DND-41 (cell line): ENCODE measurements around the gene CPNE5.

Experiments used
- ATAC-seq: fragments of 200-7000 bp; cut with Tn5 transposase; 3 replicates; pipeline ENCODE4 v1.9.1; 2021; ENCODE audit warnings: low read depth; ENCODE audit not compliant: insufficient read depth
- DNase-seq: peaks from one replicate; pipeline ENCODE4 v3.0.0-alpha.2; 2020
- H2AFZ ChIP-seq: 2 replicates; pipeline ENCODE4 v1.6.0; 2012; ENCODE audit warnings: low read depth, low read length
- H3K27ac ChIP-seq: 2 replicates; pipeline ENCODE4 v1.5.1; 2012; ENCODE audit warnings: low read length, inconsistent platforms
- H3K27me3 ChIP-seq: fragments of 200-600 bp; sonication (generic); 2 replicates; pipeline ENCODE4 v1.6.0; 2012; ENCODE audit warnings: low read length, mild to moderate bottlenecking, inconsistent platforms; ENCODE audit not compliant: insufficient read depth, poor library complexity
- H3K36me3 ChIP-seq: 2 replicates; pipeline ENCODE4 v1.5.1; 2012; ENCODE audit warnings: low read length, inconsistent platforms; ENCODE audit not compliant: insufficient read depth
- H3K4me1 ChIP-seq: 2 replicates; pipeline ENCODE4 v1.5.1; 2012; ENCODE audit warnings: mild to moderate bottlenecking, low read length; ENCODE audit not compliant: insufficient read depth
- H3K4me2 ChIP-seq: 2 replicates; pipeline ENCODE4 v1.6.0; 2012; ENCODE audit warnings: mild to moderate bottlenecking, moderate library complexity, low read length, inconsistent platforms; ENCODE audit not compliant: insufficient read depth
- H3K4me3 ChIP-seq, 2 experiments: fragments of 200-600 bp in 1 of 2; shearing (Covaris generic) in 1 of 2; 2 replicates each; pipeline ENCODE4 v1.5.1; 2012 to 2016; ENCODE audit warnings: inconsistent platforms in 2 of 2, low read length in 2 of 2, mild to moderate bottlenecking in 2 of 2, low read depth in 1 of 2, moderate library complexity in 1 of 2
- H3K79me2 ChIP-seq: 2 replicates; pipeline ENCODE4 v1.6.0; 2012; ENCODE audit warnings: low read length, inconsistent platforms; ENCODE audit not compliant: insufficient read depth
- H3K9ac ChIP-seq: 2 replicates; pipeline ENCODE4 v1.6.0; 2012; ENCODE audit warnings: low read depth, mild to moderate bottlenecking, inconsistent platforms, low read length, moderate library complexity
- H3K9me3 ChIP-seq: 2 replicates; pipeline ENCODE4 v1.5.1; 2012; ENCODE audit warnings: low read length, moderate library complexity, mild to moderate bottlenecking, inconsistent platforms; ENCODE audit not compliant: insufficient read depth, severe bottlenecking
- H4K20me1 ChIP-seq: 2 replicates; pipeline ENCODE4 v1.6.0; 2012; ENCODE audit warnings: low read length; ENCODE audit not compliant: insufficient read depth
- CTCF ChIP-seq: IDR thresholded peaks from 2 replicates; pipeline ENCODE4 v1.5.1; 2012; ENCODE audit warnings: borderline replicate concordance, low read length, moderate library complexity, mild to moderate bottlenecking; ENCODE audit not compliant: poor library complexity, severe bottlenecking; ENCODE audit errors: extremely low read depth
- EZH2 ChIP-seq: IDR thresholded peaks from 3 replicates; pipeline ENCODE4 v1.6.1; 2012; ENCODE audit warnings: borderline replicate concordance, low read depth, mild to moderate bottlenecking, moderate library complexity, low read length, inconsistent platforms; ENCODE audit not compliant: severe bottlenecking

CPNE5 gene

GRCh38 chr6:36733300-36733699, 105.9 kb downstream of the CPNE5 start:
- ATAC-seq (no peak), DNase-seq (no peak)
- Histone ChIP-seq H3K27ac (no peak overlapping the region), H3K79me2 (no peaks in the 10 kb centered on the region), H2AFZ (no peak overlapping the region), H3K4me2 (no peak overlapping the region), H3K27me3 (no peaks in the 10 kb centered on the region), H4K20me1 (no peaks in the 10 kb centered on the region), H3K36me3 (no peaks in the 10 kb centered on the region), H3K4me3 (no peak overlapping the region), H3K4me1 (peaks cover 4% of the 10 kb centered on the region; the same call in 1 of the 2 replicates), H3K9ac (no peak overlapping the region), H3K9me3 (no peaks in the 10 kb centered on the region)
- TF ChIP-seq CTCF (no peak), EZH2 (no peak)

GRCh38 chr6:36731622-36732310, 107.5 kb downstream of the CPNE5 start:
- ATAC-seq = no peak
- H3K79me2 ChIP-seq = no peaks in the 10 kb centered on the region
- no peaks in the 10 kb centered on the region for H3K9me3 ChIP-seq
- H3K4me3 ChIP-seq = no peak overlapping the region
- H3K4me2 ChIP-seq = no peak overlapping the region
- H3K27me3 ChIP-seq = no peaks in the 10 kb centered on the region
- no peaks in the 10 kb centered on the region for H3K36me3 ChIP-seq
- H2AFZ ChIP-seq = no peak overlapping the region
- TF ChIP-seq CTCF (no peak), EZH2 (no peak)
- H3K4me1 ChIP-seq = peaks cover 14% of the 10 kb centered on the region
- no peak overlapping the region for H3K27ac ChIP-seq
- no peak overlapping the region for H3K9ac ChIP-seq
- no peaks in the 10 kb centered on the region for H4K20me1 ChIP-seq
- DNase-seq = no peak

- H3K9ac ChIP-seq = no peak overlapping the region
- ATAC-seq (no peak), DNase-seq (no peak)
- TF ChIP-seq EZH2 (no peak), CTCF (no peak)
- no peaks in the 10 kb centered on the region for H3K9me3 ChIP-seq
- H3K4me3 ChIP-seq = no peak overlapping the region
- no peaks in the 10 kb centered on the region for H4K20me1 ChIP-seq
- H3K79me2 ChIP-seq = no peaks in the 10 kb centered on the region
- no peak overlapping the region for H3K27ac ChIP-seq
- H3K36me3 ChIP-seq = no peaks in the 10 kb centered on the region
- H2AFZ ChIP-seq = no peak overlapping the region
- H3K4me1 ChIP-seq = peaks cover 14% of the 10 kb centered on the region
- no peaks in the 10 kb centered on the region for H3K27me3 ChIP-seq
- no peak overlapping the region for H3K4me2 ChIP-seq
These were observed 108.5 kb downstream of the CPNE5 start for GRCh38 chr6:36730424-36731380.
